CD4-positive, alpha-beta T cell (primary cell): Measurements from ENCODE around the gene DCLRE1A. TPM values are rescaled to one million over a fixed set of nuclear protein-coding genes. Genes with fewer than 3 reads are reported as not detected.

ENCODE experiments used
- ATAC-seq: fragments of 200-7000 bp; cut with Tn5 transposase; one replicate; pipeline ENCODE4 v1.10.0; 2022; ENCODE audit warnings: mild to moderate bottlenecking; ENCODE audit not compliant: poor library complexity
- CTCF ChIA-PET: fragments of 350-600 bp; sonication (Branson Sonifier 250); formaldehyde crosslinking; loops from one replicate; lab custom pipeline; 2021; ENCODE audit warnings: antibody characterized with exemption, inconsistent platforms; lab: Charles Lee
- POLR2A ChIA-PET: fragments of 350-600 bp; sonication (Branson Sonifier 250); formaldehyde crosslinking; loops from one replicate; lab custom pipeline; 2021; ENCODE audit warnings: antibody characterized with exemption, inconsistent platforms; lab: Charles Lee
- DNase-seq, 14 experiments: peaks; one replicate each; pipeline ENCODE4 v3.0.0-alpha.2; 2013 to 2020; ENCODE audit warnings: mixed read lengths in 2 of 14
- H3K27ac ChIP-seq, 2 donors: one replicate each; pipeline versions ENCODE4 v1.5.1 to v1.7.0; 2013; ENCODE audit warnings: low read length in 2 of 2, low read depth in 1 of 2, mild to moderate bottlenecking in 1 of 2
- H3K27me3 ChIP-seq, 2 experiments: 1 replicate in 1 of 2; 2 replicates in 1 of 2; pipeline versions ENCODE4 v1.6.1 to v1.7.0; 2013; ENCODE audit warnings: low read length in 2 of 2, control low read depth in 1 of 2, mild to moderate bottlenecking in 1 of 2, moderate library complexity in 1 of 2; ENCODE audit not compliant: insufficient read depth in 2 of 2, control insufficient read depth in 1 of 2
- H3K36me3 ChIP-seq: one replicate; pipeline ENCODE4 v1.6.1; 2013; ENCODE audit warnings: low read length, control low read depth; ENCODE audit not compliant: insufficient read depth
- H3K4me1 ChIP-seq: one replicate; pipeline ENCODE4 v1.6.1; 2013; ENCODE audit warnings: low read length, control low read depth; ENCODE audit not compliant: insufficient read depth
- H3K4me3 ChIP-seq: one replicate; pipeline ENCODE4 v1.5.1; 2013; ENCODE audit warnings: mild to moderate bottlenecking, low read length, moderate library complexity
- H3K9me3 ChIP-seq, 2 experiments: 1 replicate in 1 of 2; 2 replicates in 1 of 2; pipeline versions ENCODE4 v1.6.1 to v1.7.0; 2013; ENCODE audit warnings: low read length in 2 of 2, mild to moderate bottlenecking in 2 of 2, control low read depth in 1 of 2, moderate library complexity in 1 of 2; ENCODE audit not compliant: control insufficient read depth in 1 of 2, insufficient read depth in 1 of 2
- H3K27ac Mint-ChIP-seq: one replicate; pipeline ENCODE4 v1.8.0; 2020; ENCODE audit warnings: mixed read lengths
- H3K27me3 Mint-ChIP-seq: one replicate; pipeline ENCODE4 v1.8.0; 2021; ENCODE audit warnings: mixed read lengths
- H3K36me3 Mint-ChIP-seq: one replicate; pipeline ENCODE4 v1.8.0; 2021; ENCODE audit warnings: low read depth, mixed read lengths
- H3K4me1 Mint-ChIP-seq: one replicate; pipeline ENCODE4 v1.8.0; 2021; ENCODE audit warnings: low read depth, mixed read lengths
- H3K4me3 Mint-ChIP-seq: one replicate; pipeline ENCODE4 v1.8.0; 2020; ENCODE audit warnings: mild to moderate bottlenecking, mixed read lengths
- H3K9me3 Mint-ChIP-seq: one replicate; pipeline ENCODE4 v1.8.0; 2020; ENCODE audit warnings: mixed read lengths
- CTCF ChIP-seq: fragments of 200-600 bp; IDR thresholded peaks from one replicate; pipeline ENCODE4 v1.8.0; 2022; ENCODE audit warnings: antibody characterized with exemption, mild to moderate bottlenecking
- intact Hi-C, 2 experiments: fragments of 100-400 bp; cut with DNase I in 1 of 2; cut with micrococcal nuclease in 1 of 2; formaldehyde crosslinking; loops; one replicate each; pipeline versions ENCODE4 v1.15.1 to v1.9.0; 2023 to 2025; cut with DNase I, micrococcal nuclease
- total RNA-seq, 174 experiments: library from RNA in 2 of 174; stranded (reverse) in 2 of 174; gene quantifications; one replicate each; pipeline ENCODE4 v1.2.3 and lab custom pipeline; 2021 to 2026

DCLRE1A gene
- total RNA-seq, 2 experiments from 2014 or later: 0.36 to 0.47 TPM

DNA sequence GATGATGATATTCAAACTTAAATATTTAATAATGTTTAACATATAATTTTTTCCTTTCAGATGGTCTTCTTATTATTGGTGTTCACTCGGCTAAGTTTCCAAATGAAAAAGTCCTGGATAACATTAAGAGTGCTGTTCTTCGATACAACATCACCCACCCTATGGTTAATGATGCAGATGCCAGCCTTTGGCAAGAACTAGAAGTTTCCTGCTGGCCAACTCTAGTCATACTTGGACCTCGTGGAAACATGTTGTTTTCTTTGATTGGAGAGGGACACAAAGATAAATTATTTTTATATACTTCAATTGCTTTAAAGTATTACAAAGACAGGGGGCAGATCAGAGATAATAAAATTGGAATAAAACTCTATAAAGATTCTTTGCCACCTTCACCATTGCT is 22.6 kb upstream of the DCLRE1A start:
- CTCF ChIA-PET: no interaction called here
- Histone ChIP-seq H3K4me3 (no peak overlapping the region), H3K36me3 (peaks cover 8% of the 10 kb centered on the region), H3K9me3 (peaks cover 0 to 9% of the 10 kb centered on the region in 2 experiments), H3K27ac (no peak overlapping the region), H3K27me3 (no peaks in the 10 kb centered on the region), H3K4me1 (no peaks in the 10 kb centered on the region)
- no peak for TF ChIP-seq CTCF
- H3K27me3 Mint-ChIP-seq: no peaks in the 10 kb centered on the region
- DNase-seq (no peak), ATAC-seq (no peak)
- POLR2A ChIA-PET: no interaction called here
- peaks cover 59% of the 10 kb centered on the region for H3K36me3 Mint-ChIP-seq
- H3K27ac Mint-ChIP-seq: no peak overlapping the region
- intact Hi-C loops: no loop called here
- H3K4me3 Mint-ChIP-seq: no peak overlapping the region
- peaks cover 9% of the 10 kb centered on the region for H3K4me1 Mint-ChIP-seq
- H3K9me3 Mint-ChIP-seq: peaks cover 9% of the 10 kb centered on the region

DNA sequence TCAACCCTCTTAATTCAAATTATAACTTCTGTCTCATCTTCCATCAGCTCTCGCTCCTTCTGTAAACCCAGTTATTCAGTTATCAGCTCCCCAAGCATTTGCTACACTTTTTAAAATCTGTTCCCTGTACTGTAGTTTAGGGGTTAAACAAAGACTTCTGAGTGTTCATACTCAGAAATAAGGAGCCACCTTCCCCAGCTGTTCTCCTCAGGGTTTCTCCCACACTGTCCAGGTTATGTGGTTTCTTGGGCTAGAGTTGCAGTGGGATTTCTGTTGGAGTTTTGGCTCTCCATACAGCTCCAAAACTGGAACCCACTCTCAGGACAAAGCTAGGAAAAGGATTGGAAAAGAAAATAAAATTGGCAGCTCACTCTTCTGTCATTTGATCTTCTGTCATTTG is 21.3 kb upstream of the DCLRE1A start:
- no peak for DNase-seq
- intact Hi-C loops: no loop called here
- H3K27ac Mint-ChIP-seq: no peak overlapping the region
- Histone ChIP-seq H3K27me3 (no peaks in the 10 kb centered on the region), H3K9me3 (peaks cover 0 to 9% of the 10 kb centered on the region in 2 experiments), H3K4me1 (no peaks in the 10 kb centered on the region), H3K4me3 (no peak overlapping the region), H3K36me3 (peaks cover 8% of the 10 kb centered on the region), H3K27ac (no peak overlapping the region)
- H3K9me3 Mint-ChIP-seq: peaks cover 12% of the 10 kb centered on the region
- no peak for ATAC-seq
- no peak for TF ChIP-seq CTCF
- peaks cover 56% of the 10 kb centered on the region for H3K36me3 Mint-ChIP-seq
- peaks cover 9% of the 10 kb centered on the region for H3K4me1 Mint-ChIP-seq
- H3K4me3 Mint-ChIP-seq: no peak overlapping the region
- H3K27me3 Mint-ChIP-seq: no peaks in the 10 kb centered on the region
- CTCF ChIA-PET: no interaction called here
- POLR2A ChIA-PET: no interaction called here

- H3K27me3 Mint-ChIP-seq: no peaks in the 10 kb centered on the region
- ATAC-seq (no peak), DNase-seq (no peak)
- Histone ChIP-seq H3K27me3 (no peaks in the 10 kb centered on the region), H3K4me3 (no peak overlapping the region), H3K9me3 (peaks cover 0 to 9% of the 10 kb centered on the region in 2 experiments), H3K4me1 (no peaks in the 10 kb centered on the region), H3K36me3 (peaks cover 8% of the 10 kb centered on the region), H3K27ac (no peak overlapping the region)
- intact Hi-C loops: no loop called here
- ChIA-PET POLR2A (interaction anchor here (1.0 kb wide), 1 partner anchor 11 kb away, joined by 4 read pairs; no protein-coding TSS in a partner anchor), CTCF (no interaction called here)
- no peak overlapping the region for H3K4me3 Mint-ChIP-seq
- peaks cover 58% of the 10 kb centered on the region for H3K36me3 Mint-ChIP-seq
- peaks cover 20% of the 10 kb centered on the region for H3K4me1 Mint-ChIP-seq
- TF ChIP-seq CTCF: no peak
- H3K9me3 Mint-ChIP-seq: peaks cover 12% of the 10 kb centered on the region
- H3K27ac Mint-ChIP-seq: no peak overlapping the region
These were observed 18.5 kb upstream of the DCLRE1A start for GRCh38 chr10:113872139-113873030.
